GM23248 (cell line): Measurements from ENCODE around the gene RYR3. TPM values are rescaled to one million over a fixed set of nuclear protein-coding genes. Genes with fewer than 3 reads are reported as not detected.

ENCODE experiments used
- DNase-seq: peaks from one replicate; pipeline ENCODE4 v3.0.0-alpha.2; 2015
- H2AFZ ChIP-seq: fragments of 200-600 bp; sonication (generic); 2 replicates; pipeline ENCODE4 v1.6.1; 2016; ENCODE audit warnings: antibody characterized with exemption
- H3F3A ChIP-seq: fragments of 200-600 bp; sonication (generic); 2 replicates; pipeline ENCODE4 v1.6.1; 2016; ENCODE audit warnings: mild to moderate bottlenecking, antibody characterized with exemption, mixed run types; ENCODE audit not compliant: insufficient read depth
- H3K27ac ChIP-seq: fragments of 200-600 bp; sonication (generic); 2 replicates; pipeline ENCODE4 v1.5.1; 2016; ENCODE audit warnings: mild to moderate bottlenecking
- H3K27me3 ChIP-seq: fragments of 200-600 bp; sonication (generic); replicated peaks from 2 replicates; pipeline ENCODE4 v1.6.1; 2016; ENCODE audit warnings: mild to moderate bottlenecking; ENCODE audit not compliant: insufficient read depth
- H3K36me3 ChIP-seq: fragments of 200-600 bp; sonication (generic); 2 replicates; pipeline ENCODE4 v1.6.1; 2016; ENCODE audit warnings: low read depth, mild to moderate bottlenecking
- H3K4me1 ChIP-seq: fragments of 200-600 bp; sonication (generic); 2 replicates; pipeline ENCODE4 v1.6.1; 2016; ENCODE audit warnings: mild to moderate bottlenecking; ENCODE audit not compliant: insufficient read depth
- H3K4me2 ChIP-seq: fragments of 200-600 bp; sonication (generic); one replicate; pipeline ENCODE4 v1.6.1; 2016; ENCODE audit warnings: mild to moderate bottlenecking; ENCODE audit not compliant: unreplicated experiment
- H3K4me3 ChIP-seq: fragments of 200-600 bp; sonication (generic); 2 replicates; pipeline ENCODE4 v1.5.1; 2016; ENCODE audit warnings: mild to moderate bottlenecking
- H3K79me2 ChIP-seq: fragments of 200-600 bp; sonication (generic); 2 replicates; pipeline ENCODE4 v1.6.1; 2016; ENCODE audit warnings: mild to moderate bottlenecking; ENCODE audit not compliant: insufficient read depth
- H3K9ac ChIP-seq: fragments of 200-600 bp; sonication (generic); 2 replicates; pipeline ENCODE4 v1.6.1; 2016; ENCODE audit warnings: mild to moderate bottlenecking
- H3K9me2 ChIP-seq: fragments of 200-600 bp; sonication (generic); 2 replicates; pipeline ENCODE4 v1.6.1; 2016; ENCODE audit warnings: mixed run types, mild to moderate bottlenecking, moderate library complexity; ENCODE audit not compliant: insufficient read depth
- H3K9me3 ChIP-seq: fragments of 200-600 bp; sonication (generic); one replicate; pipeline ENCODE4 v1.6.1; 2017; ENCODE audit warnings: low read depth
- H4K20me1 ChIP-seq: fragments of 200-600 bp; sonication (generic); 2 replicates; pipeline ENCODE4 v1.6.0; 2016; ENCODE audit not compliant: insufficient read depth
- EZH2 ChIP-seq: fragments of 200-600 bp; sonication (generic); IDR thresholded peaks from 2 replicates; pipeline ENCODE4 v1.6.1; 2018; ENCODE audit warnings: antibody characterized with exemption, mild to moderate bottlenecking; ENCODE audit not compliant: insufficient read depth, poor library complexity, severe bottlenecking
- EZH2phosphoT487 ChIP-seq: fragments of 200-600 bp; sonication (generic); IDR thresholded peaks from 2 replicates; pipeline ENCODE4 v1.6.1; 2018; ENCODE audit warnings: antibody characterized with exemption, moderate library complexity, mild to moderate bottlenecking, low read depth; ENCODE audit not compliant: insufficient read depth
- WGBS, 2 experiments: methylation state at CpG; one replicate each; pipeline ENCODE4 v1.1.6; 2015 to 2017; ENCODE audit warnings: low lambda C conversion rate in 2 of 2, low coverage in 1 of 2; ENCODE audit errors: missing lambda C conversion rate in 2 of 2; 5-methylcytosine and 5-hydroxymethylcytosine counted together
- in situ Hi-C: fragments of 300-500 bp; cut with MboI; formaldehyde crosslinking; loops from 2 replicates; pipeline ENCODE4 v1.15.0; 2020
- polyA plus RNA-seq: library from polyadenylated mRNA; unstranded; fragments of >200 nt; fragmentation: Nextera tagmentation; extraction: Ambion mirVana; gene quantifications from 2 replicates; pipeline ENCODE4 v1.2.1, GENCODE V29; 2016
- total RNA-seq: library from RNA; depleted of rRNA; stranded (reverse); fragments of >200 nt; shearing (Covaris generic); gene quantifications from 2 replicates; pipeline ENCODE4 v1.2.3, GENCODE V29; 2014

Gene RYR3
- total and polyA plus RNA-seq, 2 experiments from 2014 or later: 0.26 TPM; not detected in 1

GRCh38 chr15:33773969-33774368, 463.2 kb downstream of the RYR3 start:
- no peaks in the 10 kb centered on the region for H4K20me1 ChIP-seq
- in situ Hi-C loops: loop anchor here (25.0 kb wide), 1 partner anchor 188 kb away; the partner anchor contains the start of gene CHRM5
- no peak for DNase-seq
- TF ChIP-seq EZH2phosphoT487 (no peak), EZH2 (no peak)
- 22% methylated on average over 3 of the region's 3 CpGs for WGBS, 2 experiments
- no peaks in the 10 kb centered on the region for H3K36me3 ChIP-seq
- H3F3A ChIP-seq: no peaks in the 10 kb centered on the region
- no peak overlapping the region for H3K9ac ChIP-seq
- H2AFZ ChIP-seq: no peak overlapping the region
- H3K4me1 ChIP-seq: no peaks in the 10 kb centered on the region
- no peaks in the 10 kb centered on the region for H3K9me3 ChIP-seq
- H3K27ac ChIP-seq: no peak overlapping the region
- peaks cover 66% of the 10 kb centered on the region for H3K27me3 ChIP-seq
- no peak overlapping the region for H3K4me3 ChIP-seq
- no peaks in the 10 kb centered on the region for H3K79me2 ChIP-seq
- no peak overlapping the region for H3K4me2 ChIP-seq
- no peaks in the 10 kb centered on the region for H3K9me2 ChIP-seq

- no peaks in the 10 kb centered on the region for H3K9me3 ChIP-seq
- H3K9me2 ChIP-seq: no peaks in the 10 kb centered on the region
- TF ChIP-seq EZH2 (no peak), EZH2phosphoT487 (no peak)
- H3K4me1 ChIP-seq: no peaks in the 10 kb centered on the region
- no peaks in the 10 kb centered on the region for H3F3A ChIP-seq
- H3K36me3 ChIP-seq: no peaks in the 10 kb centered on the region
- H4K20me1 ChIP-seq: no peaks in the 10 kb centered on the region
- DNase-seq: no peak
- no peak overlapping the region for H3K4me2 ChIP-seq
- peaks cover 46% of the 10 kb centered on the region for H3K27me3 ChIP-seq
- no peak overlapping the region for H3K27ac ChIP-seq
- in situ Hi-C loops: no loop called here
- WGBS, 2 experiments: 48 to 67% methylated on average over 2 of the region's 2 CpGs
- no peak overlapping the region for H3K4me3 ChIP-seq
- no peak overlapping the region for H3K9ac ChIP-seq
- H3K79me2 ChIP-seq: no peaks in the 10 kb centered on the region
- H2AFZ ChIP-seq: no peak overlapping the region
These were observed 468.1 kb downstream of the RYR3 start for GRCh38 chr15:33778852-33779251.

- Histone ChIP-seq H3K9me3 (no peaks in the 10 kb centered on the region), H3K4me1 (no peaks in the 10 kb centered on the region), H3K36me3 (no peaks in the 10 kb centered on the region), H4K20me1 (no peaks in the 10 kb centered on the region), H3K4me3 (no peak overlapping the region), H2AFZ (no peak overlapping the region), H3K4me2 (no peak overlapping the region), H3K9me2 (no peaks in the 10 kb centered on the region), H3K27me3 (peaks cover 36% of the 10 kb centered on the region), H3K9ac (no peak overlapping the region), H3K27ac (no peak overlapping the region), H3K79me2 (no peaks in the 10 kb centered on the region), H3F3A (no peaks in the 10 kb centered on the region)
- 53 to 58% methylated on average over 5 of the region's 5 CpGs for WGBS, 2 experiments
- TF ChIP-seq EZH2: no peak
- no peak for TF ChIP-seq EZH2phosphoT487
- in situ Hi-C loops: no loop called here
- no peak for DNase-seq
These were observed 469.4 kb downstream of the RYR3 start for GRCh38 chr15:33780011-33780768.

- Histone ChIP-seq H3K27me3 (peaks cover 16% of the 10 kb centered on the region; the same call in 1 of the 2 replicates), H3K36me3 (no peaks in the 10 kb centered on the region), H3K4me3 (no peak overlapping the region), H4K20me1 (no peaks in the 10 kb centered on the region), H3F3A (no peaks in the 10 kb centered on the region), H3K9ac (no peak overlapping the region), H3K27ac (no peak overlapping the region), H3K9me3 (no peaks in the 10 kb centered on the region), H3K4me2 (no peak overlapping the region), H3K9me2 (no peaks in the 10 kb centered on the region), H2AFZ (no peak overlapping the region), H3K4me1 (no peaks in the 10 kb centered on the region), H3K79me2 (no peaks in the 10 kb centered on the region)
- TF ChIP-seq EZH2 (no peak), EZH2phosphoT487 (no peak)
- DNase-seq: no peak
- in situ Hi-C loops: no loop called here
- 14 to 15% methylated on average over 5 of the region's 5 CpGs for WGBS, 2 experiments
These were observed 472.2 kb downstream of the RYR3 start for GRCh38 chr15:33782966-33783365.
